ENCODE measurements around the gene ZSCAN26.

Gene ZSCAN26

DNA sequence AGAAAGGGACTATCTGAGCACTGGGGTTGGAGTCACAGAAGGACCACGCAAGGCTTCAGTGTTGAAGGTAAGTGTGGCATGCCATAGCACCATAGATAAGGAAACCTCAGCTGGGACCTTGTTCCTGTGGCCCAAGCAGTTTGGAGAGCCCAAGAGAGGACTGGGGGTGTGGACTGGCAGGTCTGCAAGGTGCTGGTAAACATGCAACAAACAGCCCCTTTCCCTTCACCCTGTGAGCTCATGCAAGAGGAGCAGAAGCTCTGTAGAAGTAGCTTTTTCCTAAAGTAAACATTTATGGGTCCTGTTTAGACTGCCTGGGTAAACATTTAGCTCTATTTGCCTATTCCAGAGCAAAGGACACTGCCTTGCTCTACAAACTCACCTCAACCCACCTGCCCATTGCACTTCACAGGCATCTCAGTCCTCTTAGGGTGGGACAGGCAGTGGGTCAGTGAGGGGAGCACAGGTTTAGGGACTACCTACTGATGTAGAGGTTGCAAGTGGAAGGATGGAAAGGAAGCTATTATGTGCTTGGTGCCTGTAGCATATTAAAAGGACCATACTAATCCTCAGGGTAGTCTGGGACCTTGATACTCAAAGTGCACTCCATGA, 57.0 kb downstream of the ZSCAN26 start:
- no peak for DNase-seq

DNA sequence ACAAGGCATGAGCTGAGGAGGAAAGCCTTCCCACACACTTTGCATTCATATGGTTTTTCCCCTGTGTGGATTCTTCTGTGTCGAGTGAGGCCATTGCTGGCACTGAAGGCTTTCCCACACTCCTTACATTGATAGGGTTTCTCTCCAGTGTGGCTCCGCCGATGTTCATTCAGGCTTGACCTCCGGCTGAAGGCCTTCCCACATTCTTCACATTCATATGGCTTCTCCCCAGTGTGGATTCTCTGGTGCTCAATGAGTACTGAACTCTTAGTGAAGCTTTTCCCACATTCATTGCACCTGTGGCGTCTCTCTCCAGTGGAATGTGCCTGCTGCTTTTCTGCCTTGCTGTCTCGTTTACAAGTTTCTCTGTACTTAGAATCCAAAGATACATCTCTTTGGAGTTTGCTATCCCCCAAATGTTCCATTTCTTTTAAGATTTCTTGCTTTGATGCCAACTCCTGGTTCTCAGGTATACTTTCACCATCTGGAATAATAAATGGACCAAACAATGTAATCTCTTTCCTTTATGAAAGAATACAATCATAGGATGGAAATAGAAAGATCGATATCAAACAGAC, 59.5 kb downstream of the ZSCAN26 start:
- no peak for DNase-seq
